ENCODE data around the gene UGT8. TPM values are rescaled to one million over a fixed set of nuclear protein-coding genes. Genes with fewer than 3 reads are reported as not detected.

The UGT8 gene
- total RNA-seq, 4 donors from 2014 or later = 0.11 to 0.16 (median 0.15) TPM; not detected in 1

- H3K36me3 ChIP-seq = no peaks in the 10 kb centered on the region
- TF ChIP-seq POLR2A (IDR thresholded peaks at IDR 0.05) = no peak
- no peak for TF ChIP-seq CTCF (IDR thresholded peaks at IDR 0.05 in 4 of 5, conservative IDR thresholded peaks at IDR 0.05 in 1 of 5)
- ATAC-seq (no peak), DNase-seq (no peak)
- H3K27ac ChIP-seq = no peak overlapping the region
- in situ Hi-C loops (cut with MboI; ENCODE audit: low sequenced_read_pairs in 4 of 4) = no loop called here
- intact Hi-C loops (cut with DNase I; ENCODE audit: low total_unique reads) = no loop called here
- no peaks in the 10 kb centered on the region for H3K4me1 ChIP-seq
- no peaks in the 10 kb centered on the region for H3K9me3 ChIP-seq
- H3K27me3 ChIP-seq = no peaks in the 10 kb centered on the region
- H3K4me3 ChIP-seq = no peak overlapping the region
Observed at GRCh38 chr4:114701491-114701890, 102.9 kb downstream of the UGT8 start.

GRCh38 chr4:114717432-114717831 lies 118.8 kb downstream of the UGT8 start:
- Histone ChIP-seq H3K36me3 (no peaks in the 10 kb centered on the region), H3K27ac (no peak overlapping the region), H3K27me3 (no peaks in the 10 kb centered on the region), H3K9me3 (no peaks in the 10 kb centered on the region), H3K4me3 (no peak overlapping the region), H3K4me1 (no peaks in the 10 kb centered on the region)
- intact Hi-C loops (cut with DNase I; ENCODE audit: low total_unique reads) = no loop called here
- DNase-seq (no peak), ATAC-seq (no peak)
- TF ChIP-seq POLR2A (IDR thresholded peaks at IDR 0.05) (no peak), CTCF (IDR thresholded peaks at IDR 0.05 in 4 of 5, conservative IDR thresholded peaks at IDR 0.05 in 1 of 5) (no peak)
- in situ Hi-C loops (cut with MboI; ENCODE audit: low sequenced_read_pairs in 4 of 4) = no loop called here

GRCh38 chr4:114725066-114725465 lies 126.5 kb downstream of the UGT8 start:
- H3K4me1 ChIP-seq = no peaks in the 10 kb centered on the region
- DNase-seq (no peak), ATAC-seq (no peak)
- in situ Hi-C loops (cut with MboI; ENCODE audit: low sequenced_read_pairs in 4 of 4) (no loop called here), intact Hi-C loops (cut with DNase I; ENCODE audit: low total_unique reads) (no loop called here)
- no peaks in the 10 kb centered on the region for H3K9me3 ChIP-seq
- H3K27me3 ChIP-seq = no peaks in the 10 kb centered on the region
- no peaks in the 10 kb centered on the region for H3K36me3 ChIP-seq
- no peak overlapping the region for H3K27ac ChIP-seq
- no peak for TF ChIP-seq POLR2A (IDR thresholded peaks at IDR 0.05)
- TF ChIP-seq CTCF (IDR thresholded peaks at IDR 0.05 in 4 of 5, conservative IDR thresholded peaks at IDR 0.05 in 1 of 5) = no peak
- H3K4me3 ChIP-seq = no peak overlapping the region

- no peak overlapping the region for H3K27ac ChIP-seq
- ATAC-seq (no peak), DNase-seq (no peak)
- intact Hi-C loops (cut with DNase I; ENCODE audit: low total_unique reads) (no loop called here), in situ Hi-C loops (cut with MboI; ENCODE audit: low sequenced_read_pairs in 4 of 4) (no loop called here)
- TF ChIP-seq CTCF (IDR thresholded peaks at IDR 0.05 in 4 of 5, conservative IDR thresholded peaks at IDR 0.05 in 1 of 5) = no peak
- no peak for TF ChIP-seq POLR2A (IDR thresholded peaks at IDR 0.05)
- H3K27me3 ChIP-seq = no peaks in the 10 kb centered on the region
- no peaks in the 10 kb centered on the region for H3K9me3 ChIP-seq
- H3K4me1 ChIP-seq = no peaks in the 10 kb centered on the region
- no peak overlapping the region for H3K4me3 ChIP-seq
- no peaks in the 10 kb centered on the region for H3K36me3 ChIP-seq
Observed at GRCh38 chr4:114727461-114727860, 128.9 kb downstream of the UGT8 start.

MicroRNAs encoded within 50 kb of the gene (microRNA counts, 767-probe panel; counts per million panel counts)
- microRNA hsa-miR-577 = 356 to 448 counts per million in 2 donors

Small RNA genes within 50 kb of the gene (microRNA-seq; reads per million reads assigned to microRNA genes)
- gene MIR577 (ENCODE audit: borderline replicate concordance in 2 of 2) = 0 to 0.85 reads per million in 2 donors
